Neural cell (in vitro differentiated cells): ENCODE results near the gene GRIK3. TPM values are rescaled to one million over a fixed set of nuclear protein-coding genes. Genes with fewer than 3 reads are reported as not detected.

Experiments
- H2AFZ ChIP-seq: fragments of 200-600, 300-800 bp; sonication (generic), shearing (Covaris generic); 2 replicates; pipeline ENCODE4 v1.6.0; 2014; ENCODE audit warnings: low read depth, mild to moderate bottlenecking, antibody characterized with exemption, low read length, moderate library complexity
- H3F3A ChIP-seq: fragments of 200-600 bp; shearing (Covaris generic); 2 replicates; pipeline ENCODE4 v1.6.1; 2016; ENCODE audit warnings: mild to moderate bottlenecking, moderate library complexity, mixed read lengths, antibody characterized with exemption, low read length; ENCODE audit not compliant: insufficient read depth, poor library complexity, severe bottlenecking
- H3K27ac ChIP-seq: fragments of 200-600, 300-800 bp; sonication (generic), shearing (Covaris generic); 2 replicates; pipeline ENCODE4 v1.5.1; 2014; ENCODE audit warnings: mild to moderate bottlenecking, low read length, moderate library complexity
- H3K27me3 ChIP-seq: fragments of 300-800, 200-600 bp; sonication (generic), shearing (Covaris generic); 2 replicates; pipeline ENCODE4 v1.6.0; 2014; ENCODE audit warnings: mild to moderate bottlenecking, low read depth, low read length, moderate library complexity; ENCODE audit not compliant: insufficient read depth
- H3K36me3 ChIP-seq: fragments of 300-800, 200-600 bp; sonication (generic), shearing (Covaris generic); 2 replicates; pipeline ENCODE4 v1.5.1; 2014; ENCODE audit warnings: mild to moderate bottlenecking, antibody characterized with exemption, low read length, moderate library complexity; ENCODE audit not compliant: insufficient read depth
- H3K4me2 ChIP-seq: fragments of 300-800, 200-600 bp; sonication (generic), shearing (Covaris generic); 2 replicates; pipeline ENCODE4 v1.6.0; 2014; ENCODE audit warnings: mild to moderate bottlenecking, low read length
- H3K4me3 ChIP-seq: fragments of 300-800, 200-600 bp; sonication (generic), shearing (Covaris generic); 2 replicates; pipeline ENCODE4 v1.5.1; 2014; ENCODE audit warnings: mild to moderate bottlenecking, low read length, moderate library complexity
- H3K79me2 ChIP-seq: fragments of 200-600 bp; shearing (Covaris generic); replicated peaks from 2 replicates; pipeline ENCODE4 v1.6.0; 2014; ENCODE audit warnings: mild to moderate bottlenecking, low read length, moderate library complexity; ENCODE audit not compliant: insufficient read depth
- H3K9ac ChIP-seq: fragments of 300-800, 200-600 bp; sonication (generic), shearing (Covaris generic); 2 replicates; pipeline ENCODE4 v1.6.1; 2016; ENCODE audit warnings: mild to moderate bottlenecking, low read length, mixed read lengths
- H3K9me2 ChIP-seq: fragments of 200-600 bp; shearing (Covaris generic); 2 replicates; pipeline ENCODE4 v1.6.1; 2016; ENCODE audit warnings: mild to moderate bottlenecking, low read length, mixed read lengths; ENCODE audit not compliant: insufficient read depth
- H3K9me3 ChIP-seq: fragments of 200-600, 300-800 bp; sonication (generic), shearing (Covaris generic); 2 replicates; pipeline ENCODE4 v1.6.1; 2016; ENCODE audit warnings: mild to moderate bottlenecking, mixed run types, low read length, moderate library complexity, mixed read lengths
- H4K20me1 ChIP-seq: fragments of 200-600 bp; shearing (Covaris generic); 2 replicates; pipeline ENCODE4 v1.6.1; 2016; ENCODE audit warnings: mild to moderate bottlenecking, mixed run types; ENCODE audit not compliant: insufficient read depth
- EZH2 ChIP-seq: fragments of 200-600, 300-800 bp; shearing (Covaris generic), sonication (generic); IDR thresholded peaks from 2 replicates; pipeline ENCODE4 v1.6.1; 2014; ENCODE audit warnings: antibody characterized with exemption, low read length, borderline replicate concordance, mild to moderate bottlenecking; ENCODE audit not compliant: insufficient read depth, poor library complexity, severe bottlenecking
- POLR2AphosphoS5 ChIP-seq: IDR thresholded peaks from 2 replicates; pipeline ENCODE4 v1.6.1; 2012
- RAD21 ChIP-seq: fragments of 450-650 bp; conservative IDR thresholded peaks from 2 replicates; pipeline ENCODE4 v1.6.1; 2014; ENCODE audit warnings: antibody characterized with exemption, mild to moderate bottlenecking, moderate library complexity
- SMC3 ChIP-seq: fragments of 450-650 bp; conservative IDR thresholded peaks from 2 replicates; pipeline ENCODE4 v1.6.1; 2014; ENCODE audit warnings: antibody characterized with exemption, mild to moderate bottlenecking, moderate library complexity; ENCODE audit not compliant: poor library complexity
- TAF1 ChIP-seq: IDR thresholded peaks from 2 replicates; pipeline ENCODE4 v1.6.1; 2012; ENCODE audit warnings: low read depth
- polyA plus RNA-seq: library from polyadenylated mRNA; depleted of rRNA; stranded (reverse); fragments of >200 nt; gene quantifications from 2 replicates; pipeline ENCODE4 v1.2.3, GENCODE V29; 2014
- TF ChIP-seq, protein P1 (sequence below): IDR thresholded peaks from 2 replicates; pipeline ENCODE4 v1.6.1; 2012; ENCODE audit warnings: borderline replicate concordance

GRIK3 gene
- polyA plus RNA-seq, 1 donor from 2014 or later = 5.0 TPM

DNA sequence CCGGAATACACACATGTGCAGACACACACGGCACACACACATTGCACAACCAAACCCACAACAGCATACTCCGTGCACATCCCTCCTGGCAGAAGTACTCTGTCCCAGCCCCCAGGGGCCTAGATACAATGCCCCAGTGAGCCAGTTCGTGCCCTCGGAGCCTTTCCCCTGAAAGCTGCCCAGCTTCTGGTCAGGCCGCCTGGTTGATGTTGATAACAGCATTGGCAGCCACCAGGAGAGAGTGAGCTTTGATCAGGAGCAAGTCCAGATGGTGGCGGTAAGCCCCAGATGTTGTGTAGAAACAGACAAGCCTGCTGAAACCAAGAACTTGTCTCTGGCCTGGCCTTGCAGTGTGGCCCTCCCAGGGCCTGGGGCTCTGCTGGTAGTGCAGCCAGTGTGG lies 109.1 kb downstream of the GRIK3 start:
- Histone ChIP-seq H3K4me3 (no peak overlapping the region), H3F3A (no peaks in the 10 kb centered on the region), H3K9me2 (no peaks in the 10 kb centered on the region), H2AFZ (no peak overlapping the region), H3K36me3 (no peaks in the 10 kb centered on the region), H3K4me2 (no peak overlapping the region), H4K20me1 (no peaks in the 10 kb centered on the region), H3K27ac (no peak overlapping the region), H3K27me3 (no peaks in the 10 kb centered on the region), H3K9ac (no peak overlapping the region), H3K9me3 (no peaks in the 10 kb centered on the region), H3K79me2 (no peaks in the 10 kb centered on the region)
- TF ChIP-seq SMC3 = no peak
- TF ChIP-seq POLR2AphosphoS5 = no peak
- TF ChIP-seq, protein P1, sequence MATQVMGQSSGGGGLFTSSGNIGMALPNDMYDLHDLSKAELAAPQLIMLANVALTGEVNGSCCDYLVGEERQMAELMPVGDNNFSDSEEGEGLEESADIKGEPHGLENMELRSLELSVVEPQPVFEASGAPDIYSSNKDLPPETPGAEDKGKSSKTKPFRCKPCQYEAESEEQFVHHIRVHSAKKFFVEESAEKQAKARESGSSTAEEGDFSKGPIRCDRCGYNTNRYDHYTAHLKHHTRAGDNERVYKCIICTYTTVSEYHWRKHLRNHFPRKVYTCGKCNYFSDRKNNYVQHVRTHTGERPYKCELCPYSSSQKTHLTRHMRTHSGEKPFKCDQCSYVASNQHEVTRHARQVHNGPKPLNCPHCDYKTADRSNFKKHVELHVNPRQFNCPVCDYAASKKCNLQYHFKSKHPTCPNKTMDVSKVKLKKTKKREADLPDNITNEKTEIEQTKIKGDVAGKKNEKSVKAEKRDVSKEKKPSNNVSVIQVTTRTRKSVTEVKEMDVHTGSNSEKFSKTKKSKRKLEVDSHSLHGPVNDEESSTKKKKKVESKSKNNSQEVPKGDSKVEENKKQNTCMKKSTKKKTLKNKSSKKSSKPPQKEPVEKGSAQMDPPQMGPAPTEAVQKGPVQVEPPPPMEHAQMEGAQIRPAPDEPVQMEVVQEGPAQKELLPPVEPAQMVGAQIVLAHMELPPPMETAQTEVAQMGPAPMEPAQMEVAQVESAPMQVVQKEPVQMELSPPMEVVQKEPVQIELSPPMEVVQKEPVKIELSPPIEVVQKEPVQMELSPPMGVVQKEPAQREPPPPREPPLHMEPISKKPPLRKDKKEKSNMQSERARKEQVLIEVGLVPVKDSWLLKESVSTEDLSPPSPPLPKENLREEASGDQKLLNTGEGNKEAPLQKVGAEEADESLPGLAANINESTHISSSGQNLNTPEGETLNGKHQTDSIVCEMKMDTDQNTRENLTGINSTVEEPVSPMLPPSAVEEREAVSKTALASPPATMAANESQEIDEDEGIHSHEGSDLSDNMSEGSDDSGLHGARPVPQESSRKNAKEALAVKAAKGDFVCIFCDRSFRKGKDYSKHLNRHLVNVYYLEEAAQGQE = no peak
- TF ChIP-seq RAD21 = no peak

DNA sequence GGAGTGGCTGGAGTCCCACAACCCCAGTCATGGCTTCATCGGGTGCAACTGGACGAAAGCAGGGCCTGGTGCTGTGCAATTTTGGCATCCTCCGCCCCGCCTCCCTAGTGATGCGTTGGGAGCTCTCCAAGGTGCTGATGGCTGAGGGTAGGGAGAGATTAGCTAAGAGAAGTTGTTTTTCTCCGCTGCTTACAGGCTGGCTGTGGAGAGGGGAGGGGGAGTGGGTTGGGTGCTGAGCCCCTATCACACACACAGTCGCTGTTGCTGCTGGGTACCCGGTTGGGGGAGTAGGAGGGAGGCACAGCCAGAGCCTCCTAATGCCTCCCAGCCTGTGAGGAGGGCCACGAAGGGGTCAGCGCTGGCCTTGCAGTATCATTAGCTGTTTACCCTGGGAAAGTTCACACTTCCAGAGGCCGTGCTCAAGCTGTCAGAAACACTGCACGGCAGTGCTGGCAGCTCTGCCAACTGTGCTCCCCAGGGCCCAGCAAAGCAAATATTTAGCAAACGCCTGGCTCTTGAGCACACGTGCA lies 110.0 kb downstream of the GRIK3 start:
- Histone ChIP-seq H2AFZ (no peak overlapping the region), H3K4me2 (no peak overlapping the region), H3K9me3 (no peaks in the 10 kb centered on the region), H3K9me2 (no peaks in the 10 kb centered on the region), H3K4me3 (no peak overlapping the region), H3F3A (no peaks in the 10 kb centered on the region), H3K79me2 (no peaks in the 10 kb centered on the region), H3K36me3 (no peaks in the 10 kb centered on the region), H3K27ac (no peak overlapping the region), H3K27me3 (no peaks in the 10 kb centered on the region), H4K20me1 (no peaks in the 10 kb centered on the region), H3K9ac (no peak overlapping the region)
- TF ChIP-seq EZH2 = no peak
- TF ChIP-seq, protein P1 = peak; percentile 86
- TF ChIP-seq TAF1 = no peak
- no peak for TF ChIP-seq POLR2AphosphoS5
